Measurements from ENCODE around the gene MS4A18. TPM values are rescaled to one million over a fixed set of nuclear protein-coding genes. Genes with fewer than 3 reads are reported as not detected.

Gene MS4A18
- total and polyA plus RNA-seq, 10 of the 15 experiments (the other 5 are each of a cell fraction or from before 2014, with no cell fraction given): not detected

DNA sequence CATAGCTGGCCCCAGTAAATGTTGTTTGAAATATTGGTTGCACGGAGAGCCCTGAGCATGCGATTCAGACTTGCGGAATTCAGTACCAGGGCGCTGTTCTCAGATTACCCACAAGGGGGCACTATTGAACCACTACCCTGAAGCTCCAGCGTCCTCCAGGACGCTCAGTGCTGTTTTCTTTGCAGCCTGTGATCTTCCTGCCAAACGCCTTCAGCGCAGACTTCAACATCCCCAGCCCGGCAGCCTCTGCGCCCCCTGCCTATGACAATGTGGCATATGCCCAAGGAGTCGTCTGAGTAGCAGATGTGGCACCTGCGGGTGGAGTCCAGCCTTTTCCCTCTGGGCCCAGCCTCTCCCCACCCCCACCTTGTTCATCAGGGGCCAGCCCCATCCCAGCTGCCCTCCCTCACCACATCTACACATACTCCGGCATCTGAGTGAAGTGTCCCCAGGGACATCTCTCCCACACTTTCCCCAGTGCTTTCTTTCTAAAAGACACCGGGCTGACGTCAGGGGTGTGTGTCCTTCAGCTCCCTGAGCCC, 51.0 kb downstream of the MS4A18 start (continued):
- TF ChIP-seq MEF2B (IDR thresholded peaks at IDR 0.05; ENCODE audit: partially characterized antibody, poor library complexity, severe bottlenecking) (peak; percentile 86), BRCA1 (IDR thresholded peaks at IDR 0.05; ENCODE audit: low read depth, low read length) (no peak), FOXM1 (IDR thresholded peaks at IDR 0.05; ENCODE audit: low read depth, low read length) (0 out of 2 replicates have a peak, but pooled peaks have one; percentile 25), ZNF622 (IDR thresholded peaks at IDR 0.05) (no peak), EED (IDR thresholded peaks at IDR 0.05; ENCODE audit: low read depth) (peak; percentile 44; the same call in 1 of the 2 replicates), ZNF217 (IDR thresholded peaks at IDR 0.05) (no peak), POLR2AphosphoS5 (IDR thresholded peaks at IDR 0.05; ENCODE audit: low read length) (no peak), IRF4 (IDR thresholded peaks at IDR 0.05; ENCODE audit: low read depth, low read length) (0 out of 2 replicates have a peak, but pooled peaks have one; percentile 47), PAX8 (IDR thresholded peaks at IDR 0.05) (no peak), KLF5 (IDR thresholded peaks at IDR 0.05; ENCODE audit: partially characterized antibody) (no peak), NBN (IDR thresholded peaks at IDR 0.05) (peak; percentile 71; the same call in 1 of the 2 replicates), RBBP5 (conservative IDR thresholded peaks at IDR 0.05) (no peak), SUPT20H (IDR thresholded peaks at IDR 0.05; ENCODE audit: borderline replicate concordance, control insufficient read depth, low read depth, low read length) (no peak), FOS (IDR thresholded peaks at IDR 0.05; ENCODE audit: borderline replicate concordance, extremely low read depth, insufficient read length) (no peak)
- TF ChIP-seq, protein P1, sequence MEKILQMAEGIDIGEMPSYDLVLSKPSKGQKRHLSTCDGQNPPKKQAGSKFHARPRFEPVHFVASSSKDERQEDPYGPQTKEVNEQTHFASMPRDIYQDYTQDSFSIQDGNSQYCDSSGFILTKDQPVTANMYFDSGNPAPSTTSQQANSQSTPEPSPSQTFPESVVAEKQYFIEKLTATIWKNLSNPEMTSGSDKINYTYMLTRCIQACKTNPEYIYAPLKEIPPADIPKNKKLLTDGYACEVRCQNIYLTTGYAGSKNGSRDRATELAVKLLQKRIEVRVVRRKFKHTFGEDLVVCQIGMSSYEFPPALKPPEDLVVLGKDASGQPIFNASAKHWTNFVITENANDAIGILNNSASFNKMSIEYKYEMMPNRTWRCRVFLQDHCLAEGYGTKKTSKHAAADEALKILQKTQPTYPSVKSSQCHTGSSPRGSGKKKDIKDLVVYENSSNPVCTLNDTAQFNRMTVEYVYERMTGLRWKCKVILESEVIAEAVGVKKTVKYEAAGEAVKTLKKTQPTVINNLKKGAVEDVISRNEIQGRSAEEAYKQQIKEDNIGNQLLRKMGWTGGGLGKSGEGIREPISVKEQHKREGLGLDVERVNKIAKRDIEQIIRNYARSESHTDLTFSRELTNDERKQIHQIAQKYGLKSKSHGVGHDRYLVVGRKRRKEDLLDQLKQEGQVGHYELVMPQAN (conservative IDR thresholded peaks at IDR 0.05): no peak
- TF ChIP-seq, protein P2, sequence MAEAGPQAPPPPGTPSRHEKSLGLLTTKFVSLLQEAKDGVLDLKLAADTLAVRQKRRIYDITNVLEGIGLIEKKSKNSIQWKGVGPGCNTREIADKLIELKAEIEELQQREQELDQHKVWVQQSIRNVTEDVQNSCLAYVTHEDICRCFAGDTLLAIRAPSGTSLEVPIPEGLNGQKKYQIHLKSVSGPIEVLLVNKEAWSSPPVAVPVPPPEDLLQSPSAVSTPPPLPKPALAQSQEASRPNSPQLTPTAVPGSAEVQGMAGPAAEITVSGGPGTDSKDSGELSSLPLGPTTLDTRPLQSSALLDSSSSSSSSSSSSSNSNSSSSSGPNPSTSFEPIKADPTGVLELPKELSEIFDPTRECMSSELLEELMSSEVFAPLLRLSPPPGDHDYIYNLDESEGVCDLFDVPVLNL (IDR thresholded peaks at IDR 0.05; ENCODE audit: low read depth, low read length): no peak
- TF ChIP-seq, protein P3, sequence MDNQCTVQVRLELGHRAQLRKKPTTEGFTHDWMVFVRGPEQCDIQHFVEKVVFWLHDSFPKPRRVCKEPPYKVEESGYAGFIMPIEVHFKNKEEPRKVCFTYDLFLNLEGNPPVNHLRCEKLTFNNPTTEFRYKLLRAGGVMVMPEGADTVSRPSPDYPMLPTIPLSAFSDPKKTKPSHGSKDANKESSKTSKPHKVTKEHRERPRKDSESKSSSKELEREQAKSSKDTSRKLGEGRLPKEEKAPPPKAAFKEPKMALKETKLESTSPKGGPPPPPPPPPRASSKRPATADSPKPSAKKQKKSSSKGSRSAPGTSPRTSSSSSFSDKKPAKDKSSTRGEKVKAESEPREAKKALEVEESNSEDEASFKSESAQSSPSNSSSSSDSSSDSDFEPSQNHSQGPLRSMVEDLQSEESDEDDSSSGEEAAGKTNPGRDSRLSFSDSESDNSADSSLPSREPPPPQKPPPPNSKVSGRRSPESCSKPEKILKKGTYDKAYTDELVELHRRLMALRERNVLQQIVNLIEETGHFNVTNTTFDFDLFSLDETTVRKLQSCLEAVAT (IDR thresholded peaks at IDR 0.05): no peak
- TF ChIP-seq, protein P4, sequence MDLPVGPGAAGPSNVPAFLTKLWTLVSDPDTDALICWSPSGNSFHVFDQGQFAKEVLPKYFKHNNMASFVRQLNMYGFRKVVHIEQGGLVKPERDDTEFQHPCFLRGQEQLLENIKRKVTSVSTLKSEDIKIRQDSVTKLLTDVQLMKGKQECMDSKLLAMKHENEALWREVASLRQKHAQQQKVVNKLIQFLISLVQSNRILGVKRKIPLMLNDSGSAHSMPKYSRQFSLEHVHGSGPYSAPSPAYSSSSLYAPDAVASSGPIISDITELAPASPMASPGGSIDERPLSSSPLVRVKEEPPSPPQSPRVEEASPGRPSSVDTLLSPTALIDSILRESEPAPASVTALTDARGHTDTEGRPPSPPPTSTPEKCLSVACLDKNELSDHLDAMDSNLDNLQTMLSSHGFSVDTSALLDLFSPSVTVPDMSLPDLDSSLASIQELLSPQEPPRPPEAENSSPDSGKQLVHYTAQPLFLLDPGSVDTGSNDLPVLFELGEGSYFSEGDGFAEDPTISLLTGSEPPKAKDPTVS (IDR thresholded peaks at IDR 0.05; ENCODE audit: low read depth, low read length): no peak
- TF ChIP-seq, protein P5, sequence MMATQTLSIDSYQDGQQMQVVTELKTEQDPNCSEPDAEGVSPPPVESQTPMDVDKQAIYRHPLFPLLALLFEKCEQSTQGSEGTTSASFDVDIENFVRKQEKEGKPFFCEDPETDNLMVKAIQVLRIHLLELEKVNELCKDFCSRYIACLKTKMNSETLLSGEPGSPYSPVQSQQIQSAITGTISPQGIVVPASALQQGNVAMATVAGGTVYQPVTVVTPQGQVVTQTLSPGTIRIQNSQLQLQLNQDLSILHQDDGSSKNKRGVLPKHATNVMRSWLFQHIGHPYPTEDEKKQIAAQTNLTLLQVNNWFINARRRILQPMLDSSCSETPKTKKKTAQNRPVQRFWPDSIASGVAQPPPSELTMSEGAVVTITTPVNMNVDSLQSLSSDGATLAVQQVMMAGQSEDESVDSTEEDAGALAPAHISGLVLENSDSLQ (IDR thresholded peaks at IDR 0.05): no peak
